ENCODE results near the gene ISCU.
A peak's percentile ranks its signal among the peaks of the same experiment; 100 is the strongest.

The ISCU gene

DNA sequence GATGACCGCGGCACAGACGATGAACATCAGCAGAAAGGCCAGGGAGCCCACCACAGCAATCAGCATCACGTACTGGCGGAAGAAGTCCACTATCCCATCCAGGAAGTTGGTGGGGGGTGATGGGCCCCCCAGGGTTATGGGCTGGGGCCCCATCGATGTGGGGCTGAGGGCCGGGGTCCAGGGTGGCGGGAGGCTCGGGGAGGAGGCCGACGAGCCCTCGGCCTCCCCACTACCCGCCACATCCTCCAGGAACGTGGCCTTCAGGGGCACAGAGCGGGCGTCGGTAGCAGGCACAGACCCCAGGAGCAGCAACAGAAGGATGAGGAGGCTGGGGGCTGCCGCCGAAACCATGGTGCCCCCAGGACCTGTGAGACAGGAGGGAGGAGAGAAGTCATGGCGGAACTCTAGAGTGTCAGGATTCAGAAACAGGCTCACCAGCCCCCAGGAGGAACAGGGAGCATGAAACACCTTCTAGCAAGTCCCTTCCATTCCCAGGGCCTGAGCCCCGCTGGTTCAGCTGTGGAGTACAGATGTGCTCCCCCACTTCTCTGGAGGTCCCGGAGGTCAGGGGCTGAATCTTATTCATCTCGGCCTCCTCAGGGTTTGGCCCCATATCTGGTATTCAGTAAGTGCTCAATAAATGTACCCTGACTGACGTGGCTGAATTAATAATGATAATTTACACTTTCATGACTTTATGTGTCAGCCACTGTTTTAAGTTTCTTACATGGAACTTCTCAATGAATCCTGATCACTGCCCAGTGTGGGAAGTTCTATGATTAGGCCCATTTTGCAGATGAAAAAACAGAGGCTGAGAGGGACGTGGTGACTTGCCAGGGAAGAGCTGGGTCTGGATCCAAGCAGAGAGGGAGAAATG lies 29.9 kb downstream of the ISCU start:
- Histone ChIP-seq H3K4me2 (no peak overlapping the region), H3K27ac (peak overlapping the region in 1 of 11 experiments; percentile 9; a peak in 1 of 22 replicates), H4K20me1 (no peaks in the 10 kb centered on the region; a peak in 1 of 22 replicates), H3K4me1 (peaks cover 15 to 22% (median 18%) of the 10 kb centered on the region in 10 experiments), H3K9ac (no peak overlapping the region), H3K36me3 (no peaks in the 10 kb centered on the region), H3K9me3 (replicated peaks in 1 of 11) (no peaks in the 10 kb centered on the region), H3K27me3 (no peaks in the 10 kb centered on the region), H3K4me3 (no peak overlapping the region)
- no peak for TF ChIP-seq Cebpa-rat (IDR thresholded peaks at IDR 0.05)

DNA sequence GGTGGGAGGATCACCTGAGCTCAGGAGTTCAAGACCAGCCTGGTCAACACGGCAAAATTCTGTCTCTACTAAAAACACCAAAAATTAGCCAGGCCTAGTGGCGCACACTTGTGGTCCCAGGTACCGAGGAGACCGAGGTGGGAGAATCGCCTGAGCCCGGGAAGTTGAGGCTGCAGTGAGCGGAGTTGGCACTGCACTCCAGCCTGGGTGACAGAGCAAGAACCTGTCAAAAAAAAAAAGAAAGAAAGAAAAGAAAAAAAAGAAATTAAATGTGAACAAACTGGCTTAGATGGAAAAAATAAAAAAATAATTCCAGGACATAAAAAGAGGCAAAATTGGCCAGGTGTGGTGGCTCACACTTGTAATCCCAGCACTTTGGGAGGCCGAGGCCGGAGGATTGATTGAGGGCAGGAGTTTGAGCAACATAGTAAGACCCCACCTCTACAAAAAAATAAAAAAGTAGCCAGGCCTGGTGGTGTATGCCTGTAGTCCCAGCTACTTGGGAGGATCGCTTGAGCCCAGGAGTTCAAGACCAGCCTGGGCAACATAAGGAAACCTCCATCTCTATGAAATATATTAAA lies 32.0 kb downstream of the ISCU start:
- no peak overlapping the region for H3K4me3 ChIP-seq
- no peaks in the 10 kb centered on the region; a peak in 1 of 22 replicates for H4K20me1 ChIP-seq
- no peaks in the 10 kb centered on the region for H3K36me3 ChIP-seq
- no peak overlapping the region for H3K4me2 ChIP-seq
- TF ChIP-seq Cebpa-rat (IDR thresholded peaks at IDR 0.05) = no peak
- no peaks in the 10 kb centered on the region for H3K27me3 ChIP-seq
- H3K9me3 ChIP-seq (replicated peaks in 1 of 11) = no peaks in the 10 kb centered on the region
- H3K4me1 ChIP-seq = peaks cover 13 to 29% (median 21%) of the 10 kb centered on the region in 10 experiments
- no peak overlapping the region for H3K27ac ChIP-seq
- H3K9ac ChIP-seq = no peak overlapping the region

DNA sequence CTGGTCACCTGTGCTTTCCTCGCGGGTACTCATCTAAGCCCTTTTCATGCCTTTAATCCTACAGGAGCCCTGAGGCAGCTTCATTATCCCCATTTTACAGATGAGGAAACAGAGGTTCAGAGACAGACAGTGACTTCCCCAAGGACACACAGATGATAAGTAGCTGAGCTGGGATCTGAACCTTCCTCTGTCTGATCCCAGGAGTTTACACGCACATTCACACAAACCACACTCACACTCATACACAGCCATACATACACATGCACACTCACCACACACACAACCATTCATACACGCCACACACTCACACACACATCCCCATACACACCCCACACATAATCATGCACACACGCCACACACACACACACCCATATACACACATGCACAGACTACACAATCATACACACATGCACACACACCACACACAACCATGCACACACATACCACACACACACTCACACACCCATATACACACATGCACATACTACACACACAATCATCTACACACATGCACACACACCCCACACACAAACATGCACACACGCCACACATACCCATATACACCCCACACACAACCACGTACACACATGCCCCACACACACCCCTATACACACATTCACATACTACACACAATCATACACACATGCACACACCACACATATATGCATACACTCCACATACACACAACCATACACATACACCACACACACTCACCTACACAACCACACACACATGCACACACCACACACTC lies 32.7 kb downstream of the ISCU start:
- no peaks in the 10 kb centered on the region; a peak in 1 of 22 replicates for H4K20me1 ChIP-seq
- H3K9me3 ChIP-seq (replicated peaks in 1 of 11) = no peaks in the 10 kb centered on the region
- peaks cover 12 to 25% (median 19%) of the 10 kb centered on the region in 10 experiments for H3K4me1 ChIP-seq
- no peak overlapping the region for H3K4me2 ChIP-seq
- H3K27ac ChIP-seq = no peak overlapping the region
- no peak for TF ChIP-seq Cebpa-rat (IDR thresholded peaks at IDR 0.05)
- H3K27me3 ChIP-seq = no peaks in the 10 kb centered on the region
- no peak overlapping the region for H3K9ac ChIP-seq
- no peaks in the 10 kb centered on the region for H3K36me3 ChIP-seq
- H3K4me3 ChIP-seq = no peak overlapping the region

DNA sequence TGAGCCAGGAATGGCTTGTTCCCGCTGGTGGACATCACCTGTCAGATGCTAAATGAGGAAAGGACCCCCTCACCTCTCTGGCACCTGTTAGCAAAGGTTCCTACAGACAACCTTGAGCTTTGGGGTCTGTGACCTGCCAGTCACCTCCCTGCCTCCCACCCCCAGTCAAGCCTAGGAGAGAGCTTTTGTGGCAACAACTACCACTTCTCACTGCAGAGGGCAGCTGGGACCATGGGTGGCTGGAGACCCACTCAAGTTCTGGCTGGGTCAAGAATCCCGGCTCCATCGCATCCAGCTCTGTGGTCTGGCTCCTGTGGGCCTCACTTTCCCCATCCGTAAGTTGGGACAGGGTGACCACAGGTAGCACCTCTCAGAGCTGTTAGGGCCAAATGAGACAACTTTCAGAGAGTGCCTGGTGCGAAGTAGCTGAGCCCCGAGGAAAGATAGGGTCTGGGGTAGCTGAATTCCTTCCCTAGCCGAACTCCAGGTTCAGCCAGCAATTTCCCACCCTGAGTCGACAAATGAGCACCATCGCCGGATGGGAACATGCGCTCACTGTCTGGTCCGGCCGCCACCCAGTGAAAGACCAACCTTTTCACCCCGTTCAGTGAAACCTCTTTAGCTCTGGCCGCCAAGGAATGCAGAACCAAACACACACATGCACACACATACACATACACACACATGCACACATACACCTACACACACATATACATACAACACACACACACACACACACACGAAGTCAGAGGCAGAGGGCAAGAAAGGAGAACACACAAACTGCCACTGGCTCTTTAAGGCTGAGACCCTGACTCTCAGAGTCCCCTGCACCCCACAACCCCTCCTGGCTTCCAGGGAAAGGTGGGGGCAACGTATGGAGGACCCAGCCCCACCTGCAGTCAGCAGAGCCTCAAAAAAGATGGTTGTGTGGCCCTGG lies 33.6 kb downstream of the ISCU start:
- no peak for TF ChIP-seq Cebpa-rat (IDR thresholded peaks at IDR 0.05)
- H3K9ac ChIP-seq = no peak overlapping the region
- H4K20me1 ChIP-seq = no peaks in the 10 kb centered on the region
- no peak overlapping the region for H3K4me3 ChIP-seq
- no peaks in the 10 kb centered on the region for H3K27me3 ChIP-seq
- no peaks in the 10 kb centered on the region for H3K9me3 ChIP-seq (replicated peaks in 1 of 11)
- H3K4me2 ChIP-seq = peak overlapping the region in 3 of 11 experiments; percentile 58 to 75 (median 63); a peak in 2 of 22 replicates
- H3K4me1 ChIP-seq = peaks cover 15 to 25% (median 19%) of the 10 kb centered on the region in 10 experiments
- no peaks in the 10 kb centered on the region for H3K36me3 ChIP-seq
- no peak overlapping the region for H3K27ac ChIP-seq

DNA sequence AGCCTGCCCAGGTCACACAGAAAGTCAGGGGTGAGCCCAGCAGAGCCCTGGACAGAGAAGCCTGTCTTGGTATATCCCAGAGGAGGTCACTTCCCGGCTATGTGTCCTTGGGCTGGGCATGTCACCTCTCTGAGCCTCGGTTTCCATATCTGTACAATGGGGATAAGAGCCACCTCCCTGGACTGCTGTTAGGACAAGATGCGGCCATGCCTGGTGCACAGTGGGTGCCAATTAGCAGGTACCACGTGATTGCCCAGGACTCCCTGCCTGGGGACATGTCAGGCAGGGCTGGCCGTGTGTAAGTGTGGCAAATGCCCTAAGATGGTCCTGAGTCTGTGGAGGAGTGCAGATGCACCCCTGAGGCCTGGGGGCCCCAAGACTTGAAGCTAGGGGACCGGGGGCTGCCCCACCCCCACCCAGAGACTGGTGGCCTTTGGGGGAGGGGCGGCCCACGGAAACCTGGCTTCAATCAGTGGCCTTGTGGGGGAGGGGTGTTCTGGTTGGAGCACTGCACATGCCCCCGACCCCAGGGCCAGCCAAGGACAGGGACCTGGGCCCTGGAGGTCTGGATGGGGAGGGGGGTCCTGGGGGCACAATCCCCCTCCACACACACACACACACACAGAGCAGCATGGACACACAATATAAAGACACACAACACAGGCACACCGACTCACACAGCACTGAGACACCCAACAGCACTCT lies 34.6 kb downstream of the ISCU start:
- Histone ChIP-seq H3K9ac (peak overlapping the region in 4 of 11 experiments; percentile 7 to 24 (median 12); a peak in 5 of 22 replicates), H3K9me3 (replicated peaks in 1 of 11) (no peaks in the 10 kb centered on the region), H3K4me2 (peak overlapping the region; percentile 44 to 75 (median 52)), H3K27ac (peak overlapping the region in 1 of 11 experiments; percentile 18; a peak in 1 of 22 replicates), H3K4me3 (no peak overlapping the region), H3K4me1 (peaks cover 15 to 33% (median 26%) of the 10 kb centered on the region in 10 experiments), H4K20me1 (no peaks in the 10 kb centered on the region), H3K27me3 (no peaks in the 10 kb centered on the region), H3K36me3 (no peaks in the 10 kb centered on the region)
- no peak for TF ChIP-seq Cebpa-rat (IDR thresholded peaks at IDR 0.05)

DNA sequence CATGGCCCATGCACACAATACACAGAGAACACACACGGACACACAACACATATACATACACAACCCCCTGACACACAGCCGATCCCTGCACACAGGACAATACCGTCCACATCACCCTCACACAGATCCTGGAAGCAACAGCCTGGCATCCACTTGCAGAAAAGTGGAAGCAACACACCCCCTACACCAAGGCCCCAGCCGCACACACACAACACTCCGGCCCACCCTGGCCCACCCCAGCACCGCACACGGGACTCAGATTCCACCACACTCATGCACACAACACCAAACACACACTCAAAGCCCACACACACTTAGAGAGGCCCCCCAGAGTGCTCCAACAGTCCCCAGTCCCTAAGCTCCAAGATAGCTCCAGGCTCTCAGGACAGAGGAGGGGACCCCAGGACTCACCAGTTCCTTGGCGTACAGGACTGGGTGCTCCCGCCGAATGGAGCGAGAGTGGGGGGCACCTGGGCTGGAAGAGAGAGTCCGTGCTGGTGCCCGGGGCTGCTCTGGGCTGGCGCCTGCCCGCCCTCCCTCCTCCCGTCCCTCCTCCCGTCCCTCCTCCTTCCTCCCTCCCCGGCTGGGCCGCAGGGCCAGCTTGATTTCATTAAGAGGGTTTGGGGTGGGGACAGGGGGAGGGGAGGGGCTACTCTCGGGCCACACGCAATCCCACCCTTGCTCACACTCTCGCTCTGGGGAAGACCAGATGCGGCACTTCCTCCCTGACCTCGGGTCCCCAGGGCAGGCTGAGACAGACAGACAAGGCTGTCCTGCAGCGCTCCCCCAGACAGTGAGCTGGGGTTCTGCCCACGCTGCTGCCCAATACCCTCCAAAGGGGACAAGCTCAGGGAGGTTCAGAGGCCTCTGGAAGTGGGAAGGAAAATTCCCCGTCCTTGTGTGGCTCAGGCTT lies 35.4 kb downstream of the ISCU start, which contains the start of gene TMEM119:
TMEM119 (minus strand) TSS at position 526 of the 913 bp plus-strand sequence. CDS start 5,701 bp downstream, outside the sequence.
- Histone ChIP-seq H3K9ac (peak within 1 kb of the TSS in 5 of 11 experiments; percentile 7 to 24 (median 11); a peak in 5 of 22 replicates), H3K4me1 (peaks cover 15 to 36% (median 28%) of the 10 kb centered on the region in 10 experiments), H3K4me2 (peak within 1 kb of the TSS; percentile 44 to 75 (median 52)), H3K36me3 (no peaks in the 10 kb centered on the region), H3K9me3 (replicated peaks in 1 of 11) (no peaks in the 10 kb centered on the region), H3K27me3 (no peaks in the 10 kb centered on the region), H3K4me3 (0 out of 20 replicates have a peak within 1 kb of the TSS, but pooled peaks of 1 of the 10 experiments have one; percentile 24), H4K20me1 (no peaks in the 10 kb centered on the region), H3K27ac (peak within 1 kb of the TSS in 1 of 11 experiments; percentile 18; a peak in 2 of 22 replicates)
- TF ChIP-seq Cebpa-rat (IDR thresholded peaks at IDR 0.05) = no peak
